H9 (cell line): Measurements from ENCODE around the gene NHP2. TPM values are rescaled to one million over a fixed set of nuclear protein-coding genes. Genes with fewer than 3 reads are reported as not detected.
"Not testable (repeated sequence)": the region's sequence is repeated elsewhere in the genome, so short reads cannot be mapped to it uniquely, and the experiment has no call there.

Experiments
- DNase-seq: peaks from one replicate; pipeline ENCODE4 v3.0.0-alpha.2; 2017
- H2AFZ ChIP-seq: one replicate; pipeline ENCODE4 v1.6.1; 2013; ENCODE audit warnings: mild to moderate bottlenecking, low read length, control low read depth, moderate library complexity
- H2AK5ac ChIP-seq: 2 replicates; pipeline ENCODE4 v1.6.1; 2013; ENCODE audit warnings: low read length, control low read depth, mixed read lengths; ENCODE audit not compliant: insufficient read length
- H2BK120ac ChIP-seq: one replicate; pipeline ENCODE4 v1.6.1; 2013; ENCODE audit warnings: low read depth, mild to moderate bottlenecking, low read length, control low read depth, inconsistent platforms; ENCODE audit not compliant: poor library complexity, severe bottlenecking
- H2BK12ac ChIP-seq: 2 replicates; pipeline ENCODE4 v1.6.1; 2013; ENCODE audit warnings: low read length, control low read depth, mixed read lengths, low read depth; ENCODE audit not compliant: insufficient read length
- H2BK15ac ChIP-seq: 2 replicates; pipeline ENCODE4 v1.6.1; 2013; ENCODE audit warnings: low read depth, low read length, control low read depth
- H2BK20ac ChIP-seq: one replicate; pipeline ENCODE4 v1.6.1; 2013; ENCODE audit warnings: low read depth, mild to moderate bottlenecking, low read length, control low read depth, inconsistent platforms; ENCODE audit not compliant: poor library complexity, severe bottlenecking
- H2BK5ac ChIP-seq: 2 replicates; pipeline ENCODE4 v1.6.1; 2013; ENCODE audit warnings: low read length, control low read depth, mixed read lengths; ENCODE audit not compliant: insufficient read length
- H3K14ac ChIP-seq: 2 replicates; pipeline ENCODE4 v1.6.1; 2013; ENCODE audit warnings: low read length, control low read depth; ENCODE audit not compliant: insufficient read depth
- H3K18ac ChIP-seq: 2 replicates; pipeline ENCODE4 v1.6.1; 2013; ENCODE audit warnings: low read depth, mild to moderate bottlenecking, mixed read lengths, low read length, control low read depth; ENCODE audit not compliant: insufficient read length
- H3K23ac ChIP-seq: 2 replicates; pipeline ENCODE4 v1.6.1; 2013; ENCODE audit warnings: low read length, control low read depth, mixed read lengths, low read depth; ENCODE audit not compliant: insufficient read length
- H3K23me2 ChIP-seq: 2 replicates; pipeline ENCODE4 v1.6.1; 2013; ENCODE audit warnings: low read depth, mild to moderate bottlenecking, mixed read lengths, low read length, control low read depth; ENCODE audit not compliant: insufficient read length, poor library complexity, severe bottlenecking
- H3K27ac ChIP-seq: 2 replicates; pipeline ENCODE4 v1.5.1; 2013; ENCODE audit warnings: low read length, control low read depth, mixed read lengths, low read depth; ENCODE audit not compliant: insufficient read length
- H3K27me3 ChIP-seq: 2 replicates; pipeline ENCODE4 v1.6.1; 2013; ENCODE audit warnings: low read length, control low read depth, inconsistent platforms; ENCODE audit not compliant: insufficient read depth
- H3K4ac ChIP-seq: 2 replicates; pipeline ENCODE4 v1.6.1; 2013; ENCODE audit warnings: low read depth, mild to moderate bottlenecking, control low read depth, inconsistent platforms, low read length, moderate library complexity
- H3K4me1 ChIP-seq: 2 replicates; pipeline ENCODE4 v1.6.1; 2013; ENCODE audit warnings: low read length, control low read depth, inconsistent platforms; ENCODE audit not compliant: insufficient read depth
- H3K4me2 ChIP-seq: 2 replicates; pipeline ENCODE4 v1.6.1; 2013; ENCODE audit warnings: low read length, control low read depth, mixed read lengths; ENCODE audit not compliant: insufficient read length, insufficient read depth
- H3K56ac ChIP-seq: 2 replicates; pipeline ENCODE4 v1.6.1; 2013; ENCODE audit warnings: low read depth, mild to moderate bottlenecking, mixed read lengths, low read length, control low read depth; ENCODE audit not compliant: insufficient read length
- H3K79me1 ChIP-seq: 2 replicates; pipeline ENCODE4 v1.6.1; 2013; ENCODE audit warnings: low read depth, mild to moderate bottlenecking, moderate library complexity, low read length, control low read depth, inconsistent platforms; ENCODE audit not compliant: insufficient read depth, poor library complexity, severe bottlenecking
- H3K79me2 ChIP-seq: 2 replicates; pipeline ENCODE4 v1.6.1; 2013; ENCODE audit warnings: low read length, control low read depth, inconsistent platforms; ENCODE audit not compliant: insufficient read depth
- H3K9ac ChIP-seq: 2 replicates; pipeline ENCODE4 v1.6.1; 2013; ENCODE audit warnings: low read length, control low read depth, mixed read lengths; ENCODE audit not compliant: insufficient read length; ENCODE audit errors: extremely low read depth
- H3K9me3 ChIP-seq: one replicate; pipeline ENCODE4 v1.6.1; 2013; ENCODE audit warnings: low read depth, low read length, inconsistent platforms; ENCODE audit not compliant: control insufficient read depth
- H3T11ph ChIP-seq: one replicate; pipeline ENCODE4 v1.6.1; 2013; ENCODE audit warnings: mild to moderate bottlenecking, low read length, control low read depth, inconsistent platforms
- H4K20me1 ChIP-seq: one replicate; pipeline ENCODE4 v1.6.1; 2013; ENCODE audit not compliant: control insufficient read depth, insufficient read length, insufficient read depth
- H4K5ac ChIP-seq: 2 replicates; pipeline ENCODE4 v1.6.1; 2013; ENCODE audit warnings: low read depth, mild to moderate bottlenecking, mixed read lengths, low read length, control low read depth; ENCODE audit not compliant: insufficient read length
- H4K8ac ChIP-seq: replicated peaks from 2 replicates; pipeline ENCODE4 v1.6.1; 2013; ENCODE audit warnings: low read length, control low read depth, mixed read lengths, low read depth; ENCODE audit not compliant: insufficient read length
- H4K91ac ChIP-seq: 2 replicates; pipeline ENCODE4 v1.6.1; 2013; ENCODE audit warnings: low read depth, mild to moderate bottlenecking, moderate library complexity, mixed read lengths, low read length, control low read depth; ENCODE audit not compliant: insufficient read length
- H3K27ac Mint-ChIP-seq, 3 experiments: 2 replicates in 2 of 3; 3 replicates in 1 of 3; pipeline ENCODE4 v1.8.0; 2020 to 2021; ENCODE audit warnings: mixed read lengths in 3 of 3, mild to moderate bottlenecking in 1 of 3, moderate library complexity in 1 of 3
- H3K27me3 Mint-ChIP-seq: 2 replicates; pipeline ENCODE4 v1.8.0; 2021; ENCODE audit warnings: low read depth, mild to moderate bottlenecking, moderate library complexity, mixed read lengths
- H3K36me3 Mint-ChIP-seq, 3 experiments: 2 replicates in 2 of 3; 3 replicates in 1 of 3; pipeline ENCODE4 v1.8.0; 2020 to 2021; ENCODE audit warnings: low read depth in 3 of 3, mixed read lengths in 3 of 3; ENCODE audit not compliant: insufficient read depth in 1 of 3
- H3K4me1 Mint-ChIP-seq, 2 experiments: 2 replicates each; pipeline ENCODE4 v1.8.0; 2020; ENCODE audit warnings: mixed read lengths in 2 of 2
- H3K4me3 Mint-ChIP-seq, 2 experiments: 2 replicates in 1 of 2; 3 replicates in 1 of 2; pipeline ENCODE4 v1.8.0; 2020 to 2021; ENCODE audit warnings: mild to moderate bottlenecking in 2 of 2, mixed read lengths in 2 of 2, moderate library complexity in 1 of 2
- H3K9me3 Mint-ChIP-seq, 2 experiments: 2 replicates in 1 of 2; 3 replicates in 1 of 2; pipeline ENCODE4 v1.8.0; 2020; ENCODE audit warnings: mild to moderate bottlenecking in 2 of 2, mixed read lengths in 2 of 2, moderate library complexity in 1 of 2
- CTCF ChIP-seq: fragments of 200-600 bp; sonication (generic); conservative IDR thresholded peaks from 3 replicates; pipeline ENCODE4 v1.8.0; 2021; ENCODE audit warnings: antibody characterized with exemption, mild to moderate bottlenecking
- WGBS: extraction: QIAGEN DNeasy Blood & Tissue Kit; methylation state at CpG from one replicate; pipeline ENCODE4 v1.1.7; 2013; ENCODE audit warnings: missing lambda C conversion rate, low lambda C conversion rate, mixed read lengths; ENCODE audit not compliant: insufficient read length; ENCODE audit errors: extremely low coverage; 5-methylcytosine and 5-hydroxymethylcytosine counted together
- total RNA-seq: library from RNA; stranded (reverse); gene quantifications from 2 replicates; pipeline ENCODE4 v1.2.1, GENCODE V29; 2021

The NHP2 gene
- total RNA-seq, 1 experiment from 2014 or later = 232 TPM

- Histone ChIP-seq H3K79me2 (peaks cover 11% of the 10 kb centered on the region; the same call in 1 of the 2 replicates), H4K91ac (peak within 1 kb of the TSS; percentile 50), H2BK5ac (no peak within 1 kb of the TSS), H3K4ac (no peak within 1 kb of the TSS; the same call in 1 of the 2 replicates), H3K27ac (peak within 1 kb of the TSS; percentile 85), H3K79me1 (peaks cover 4% of the 10 kb centered on the region), H3K18ac (peak within 1 kb of the TSS; percentile 96), H3K9me3 (no peaks in the 10 kb centered on the region), H3K4me2 (peak within 1 kb of the TSS; percentile 100), H3K14ac (peak within 1 kb of the TSS; percentile 90), H3K56ac (no peak within 1 kb of the TSS), H4K20me1 (no peaks in the 10 kb centered on the region), H2BK15ac (no peak within 1 kb of the TSS), H3K4me1 (0 out of 2 replicates have a peak, but pooled peaks cover 4% of the 10 kb centered on the region), H4K5ac (no peak within 1 kb of the TSS), H2BK12ac (peak within 1 kb of the TSS; percentile 90), H4K8ac (no peak within 1 kb of the TSS), H3K9ac (peak within 1 kb of the TSS; percentile 81), H3K27me3 (no peaks in the 10 kb centered on the region; the same call in 1 of the 2 replicates), H3K23me2 (peaks cover 9% of the 10 kb centered on the region), H2AFZ (no peak within 1 kb of the TSS), H3K23ac (no peak within 1 kb of the TSS), H2BK20ac (no peak within 1 kb of the TSS), H2BK120ac (no peak within 1 kb of the TSS), H2AK5ac (no peak within 1 kb of the TSS), H3T11ph (no peak within 1 kb of the TSS)
- peak; percentile 80 for DNase-seq
- TF ChIP-seq CTCF = no peak
- H3K4me1 Mint-ChIP-seq = peaks cover 42 to 47% of the 10 kb centered on the region in 2 experiments
- peak within 1 kb of the TSS; percentile 83 to 87 for H3K4me3 Mint-ChIP-seq
- peak within 1 kb of the TSS; percentile 87 to 91 (median 90) for H3K27ac Mint-ChIP-seq
- no peaks in the 10 kb centered on the region for H3K9me3 Mint-ChIP-seq
- no CpG with 5 or more reads among the region's 102 CpGs for WGBS
- peaks cover 17 to 41% (median 28%) of the 10 kb centered on the region in 3 experiments for H3K36me3 Mint-ChIP-seq
- H3K27me3 Mint-ChIP-seq = no peaks in the 10 kb centered on the region; the same call in 1 of the 2 replicates
These were observed 22.9 kb downstream of the NHP2 start, which contains the start of gene RMND5B for GRCh38 chr5:178130576-178131445. Gene RMND5B, plus strand, starts transcription at chr5:178131014. Its CDS starts 7,106 bp downstream, at chr5:178138120.

- H4K5ac ChIP-seq, H2AFZ ChIP-seq, DNase-seq, H2BK5ac ChIP-seq, H3K56ac ChIP-seq, H3K23ac ChIP-seq, H3K4me1 ChIP-seq, H3K27me3 ChIP-seq, H2BK20ac ChIP-seq, H2AK5ac ChIP-seq, H2BK120ac ChIP-seq, H3T11ph ChIP-seq, H3K27me3 Mint-ChIP-seq, H4K8ac ChIP-seq, H3K79me2 ChIP-seq, H2BK15ac ChIP-seq, H3K9me3 ChIP-seq, H3K9me3 Mint-ChIP-seq, H3K4ac ChIP-seq, H4K20me1 ChIP-seq, H3K79me1 ChIP-seq, H3K23me2 ChIP-seq: not testable (repeated sequence)
- Mint-ChIP-seq H3K4me3 (peak overlapping the region; percentile 76 to 83), H3K4me1 (peaks cover 48 to 53% of the 10 kb centered on the region in 2 experiments), H3K36me3 (peaks cover 11 to 35% (median 21%) of the 10 kb centered on the region in 3 experiments), H3K27ac (peak overlapping the region; percentile 80 to 91 (median 87))
- peak overlapping the region; percentile 50 for H4K91ac ChIP-seq
- H2BK12ac ChIP-seq = peak overlapping the region; percentile 90
- peak overlapping the region; percentile 81 for H3K9ac ChIP-seq
- H3K27ac ChIP-seq = peak overlapping the region; percentile 85
- no CpG with 5 or more reads among the region's 11 CpGs for WGBS
- H3K4me2 ChIP-seq = peak overlapping the region; percentile 49
- H3K18ac ChIP-seq = peak overlapping the region; percentile 96
- peak overlapping the region; percentile 90; the same call in 1 of the 2 replicates for H3K14ac ChIP-seq
These were observed 23.5 kb downstream of the NHP2 start for GRCh38 chr5:178130234-178130575.
